Endothelial cell of umbilical vein (primary cell): ENCODE results near the gene HPCAL4. TPM values are rescaled to one million over a fixed set of nuclear protein-coding genes. Genes with fewer than 3 reads are reported as not detected.
A peak's percentile ranks its signal among the peaks of the same experiment; 100 is the strongest.

Experiments
- BruUV-seq: library from RNA; stranded (reverse); fragments of 400-500 nt; replicated peaks from 2 replicates; lab custom pipeline; 2021; lab: Mats Ljungman, UMichigan
- CTCF ChIA-PET: fragments of 300-600, 350-600 bp; sonication (Branson Sonifier 250); formaldehyde crosslinking; loops from one replicate; lab custom pipeline; 2021; ENCODE audit warnings: antibody characterized with exemption, inconsistent platforms; lab: Charles Lee
- POLR2A ChIA-PET: fragments of 300-600, 350-600 bp; sonication (Branson Sonifier 250); formaldehyde crosslinking; loops from one replicate; lab custom pipeline; 2021; ENCODE audit warnings: antibody characterized with exemption, inconsistent platforms; lab: Charles Lee
- DNase-seq: peaks from one replicate; pipeline ENCODE4 v3.0.0-alpha.2; 2011; ENCODE audit warnings: low read depth, low spot score
- FAIRE-seq: peaks from 2 replicates; lab custom pipeline; 2011; peaks lifted over from hg19 to GRCh38; lab: Jason Lieb, UNC
- H2AFZ ChIP-seq: 2 replicates; pipeline ENCODE4 v1.6.0; 2012; ENCODE audit warnings: low read depth, low read length, control low read depth, inconsistent platforms
- H3K27ac ChIP-seq: 2 replicates; pipeline ENCODE4 v1.5.1; 2011; ENCODE audit warnings: low read depth, mild to moderate bottlenecking, control low read depth, low read length, moderate library complexity; ENCODE audit not compliant: insufficient read depth
- H3K27me3 ChIP-seq, 2 experiments: 2 replicates each; pipeline versions ENCODE4 v1.6.0 to v1.6.1; 2011; ENCODE audit warnings: low read length in 2 of 2, mixed read lengths in 1 of 2; ENCODE audit not compliant: control insufficient read depth in 2 of 2, insufficient read depth in 2 of 2
- H3K36me3 ChIP-seq, 2 experiments: 2 replicates in 1 of 2; 3 replicates in 1 of 2; pipeline ENCODE4 v1.5.1; 2011; ENCODE audit warnings: low read length in 2 of 2, mild to moderate bottlenecking in 1 of 2, moderate library complexity in 1 of 2; ENCODE audit not compliant: control insufficient read depth in 2 of 2, insufficient read depth in 2 of 2; ENCODE audit errors: extremely low read depth in 1 of 2
- H3K4me1 ChIP-seq: 3 replicates; pipeline ENCODE4 v1.5.1; 2011; ENCODE audit warnings: mild to moderate bottlenecking, low read length; ENCODE audit not compliant: control insufficient read depth, insufficient read depth; ENCODE audit errors: extremely low read depth
- H3K4me2 ChIP-seq: 2 replicates; pipeline ENCODE4 v1.6.1; 2011; ENCODE audit warnings: low read length, control low read depth, mixed read lengths; ENCODE audit not compliant: insufficient read depth
- H3K4me3 ChIP-seq, 3 experiments: fragments of 200-600 bp in 1 of 3; sonication (generic), shearing (Covaris generic) in 1 of 3; replicated peaks in 1 of 3; 2 replicates each; pipeline ENCODE4 v1.5.1; 2011 to 2016; ENCODE audit warnings: control low read depth in 3 of 3, low read length in 3 of 3, mild to moderate bottlenecking in 2 of 3, inconsistent platforms in 1 of 3, low read depth in 1 of 3, moderate library complexity in 1 of 3; ENCODE audit not compliant: insufficient read depth in 1 of 3
- H3K79me2 ChIP-seq: 2 replicates; pipeline ENCODE4 v1.6.0; 2012; ENCODE audit warnings: low read length, inconsistent platforms; ENCODE audit not compliant: control insufficient read depth, insufficient read depth
- H3K9ac ChIP-seq: replicated peaks from 2 replicates; pipeline ENCODE3; 2011; ENCODE audit warnings: low read length, control low read depth; ENCODE audit not compliant: insufficient read depth; ENCODE audit errors: extremely low read depth
- H3K9me1 ChIP-seq: replicated peaks from 3 replicates; pipeline ENCODE4 v1.6.0; 2011; ENCODE audit warnings: mild to moderate bottlenecking, low read length; ENCODE audit not compliant: control insufficient read depth, insufficient read depth; ENCODE audit errors: extremely low read depth
- H3K9me3 ChIP-seq: replicated peaks from 2 replicates; pipeline ENCODE4 v1.5.1; 2012; ENCODE audit warnings: low read length, inconsistent platforms; ENCODE audit not compliant: control insufficient read depth, insufficient read depth
- H4K20me1 ChIP-seq: replicated peaks from 2 replicates; pipeline ENCODE3; 2011; ENCODE audit warnings: mild to moderate bottlenecking, low read length; ENCODE audit not compliant: control insufficient read depth, insufficient read depth; ENCODE audit errors: extremely low read depth
- EZH2 ChIP-seq: IDR thresholded peaks from 2 replicates; pipeline ENCODE4 v1.6.1; 2012; ENCODE audit warnings: borderline replicate concordance, low read depth, mild to moderate bottlenecking, moderate library complexity, low read length, inconsistent platforms; ENCODE audit not compliant: severe bottlenecking
- FOS ChIP-seq: IDR thresholded peaks from 2 replicates; pipeline ENCODE4 v1.6.1; 2011; ENCODE audit warnings: mild to moderate bottlenecking, low read length, moderate library complexity, borderline replicate concordance; ENCODE audit not compliant: insufficient read depth
- GATA2 ChIP-seq: IDR thresholded peaks from 2 replicates; pipeline ENCODE4 v1.7.0; 2011; ENCODE audit warnings: low read depth, mild to moderate bottlenecking, moderate library complexity, mixed read lengths, low read length; ENCODE audit not compliant: insufficient read length, insufficient read depth
- JUN ChIP-seq: IDR thresholded peaks from 2 replicates; pipeline ENCODE4 v1.6.1; 2011; ENCODE audit warnings: borderline replicate concordance, low read depth; ENCODE audit not compliant: insufficient read length, insufficient read depth
- POLR2A ChIP-seq: IDR thresholded peaks from 2 replicates; pipeline ENCODE4 v1.6.1; 2012; ENCODE audit warnings: low read depth, mild to moderate bottlenecking, control low read depth, low read length
- dilution Hi-C: fragments of 300-500 bp; cut with MboI; formaldehyde crosslinking; loops from one replicate; pipeline ENCODE4 v1.15.0; 2019; ENCODE audit warnings: low sequenced_read_pairs; ENCODE audit not compliant: extremely low pct_ligation_motif_present
- intact Hi-C: fragments of 100-400 bp; cut with micrococcal nuclease; formaldehyde crosslinking; loops from one replicate; pipeline ENCODE4 v1.10.0; 2022
- polyA plus RNA-seq, 4 experiments: library from polyadenylated mRNA; depleted of rRNA in 3 of 4; stranded (reverse) in 3 of 4; unstranded in 1 of 4; fragments of >200 nt; gene quantifications; 2 replicates each; pipeline versions ENCODE4 v1.2.1 to v1.2.3, GENCODE V29; 2011 to 2012; ENCODE audit warnings: missing spikeins in 1 of 4
- total RNA-seq: library from RNA; stranded (reverse); gene quantifications from 2 replicates; pipeline ENCODE4 v1.2.3, GENCODE V29; 2021
- TF ChIP-seq, protein P1 (sequence below), 2 donors: IDR thresholded peaks; 1 replicate in 1 of 2; 2 replicates in 1 of 2; pipeline ENCODE4 v1.5.1; 2011; ENCODE audit warnings: low read length in 2 of 2, mild to moderate bottlenecking in 2 of 2, moderate library complexity in 2 of 2, control low read depth in 1 of 2, inconsistent platforms in 1 of 2, low read depth in 1 of 2; ENCODE audit not compliant: insufficient read depth in 1 of 2; ENCODE audit errors: extremely low read depth in 1 of 2

HPCAL4 gene
- total and polyA plus RNA-seq, 2 donors (not counting 3 experiments of a cell fraction or from before 2014, with no cell fraction given), result not detected

- no peak overlapping the region for H3K4me3 ChIP-seq
- no peaks in the 10 kb centered on the region for H3K9me3 ChIP-seq
- DNase-seq (peak; percentile 73), FAIRE-seq (peak; percentile 74)
- dilution Hi-C loops, result no loop called here
- BruUV-seq, result no TSS peak
- H3K79me2 ChIP-seq, result no peaks in the 10 kb centered on the region
- CTCF ChIA-PET, result interaction anchor here (0.6 to 9.7 kb wide), 22 partner anchors 10 to 555 kb away, joined by 3 to 440 read pairs (median 4); partner anchors contain the start of genes NT5C1A and PPIE
- POLR2A ChIA-PET, result no interaction called here
- intact Hi-C loops, result loop anchor here (1.0 to 5.0 kb wide), 2 partner anchors 47 to 69 kb away; no protein-coding TSS in a partner anchor
- no peaks in the 10 kb centered on the region for H3K4me1 ChIP-seq
- TF ChIP-seq POLR2A (no peak), JUN (no peak), GATA2 (no peak), FOS (no peak), EZH2 (no peak)
- TF ChIP-seq, protein P1, sequence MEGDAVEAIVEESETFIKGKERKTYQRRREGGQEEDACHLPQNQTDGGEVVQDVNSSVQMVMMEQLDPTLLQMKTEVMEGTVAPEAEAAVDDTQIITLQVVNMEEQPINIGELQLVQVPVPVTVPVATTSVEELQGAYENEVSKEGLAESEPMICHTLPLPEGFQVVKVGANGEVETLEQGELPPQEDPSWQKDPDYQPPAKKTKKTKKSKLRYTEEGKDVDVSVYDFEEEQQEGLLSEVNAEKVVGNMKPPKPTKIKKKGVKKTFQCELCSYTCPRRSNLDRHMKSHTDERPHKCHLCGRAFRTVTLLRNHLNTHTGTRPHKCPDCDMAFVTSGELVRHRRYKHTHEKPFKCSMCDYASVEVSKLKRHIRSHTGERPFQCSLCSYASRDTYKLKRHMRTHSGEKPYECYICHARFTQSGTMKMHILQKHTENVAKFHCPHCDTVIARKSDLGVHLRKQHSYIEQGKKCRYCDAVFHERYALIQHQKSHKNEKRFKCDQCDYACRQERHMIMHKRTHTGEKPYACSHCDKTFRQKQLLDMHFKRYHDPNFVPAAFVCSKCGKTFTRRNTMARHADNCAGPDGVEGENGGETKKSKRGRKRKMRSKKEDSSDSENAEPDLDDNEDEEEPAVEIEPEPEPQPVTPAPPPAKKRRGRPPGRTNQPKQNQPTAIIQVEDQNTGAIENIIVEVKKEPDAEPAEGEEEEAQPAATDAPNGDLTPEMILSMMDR (IDR thresholded peaks at IDR 0.05; ENCODE audit: extremely low read depth in 1 of 2, insufficient read depth in 1 of 2, low read depth in 1 of 2, low read length in 2 of 2), result peak; percentile 85 to 90
- H2AFZ ChIP-seq, result no peak overlapping the region
- no peaks in the 10 kb centered on the region for H3K36me3 ChIP-seq
- no peaks in the 10 kb centered on the region for H4K20me1 ChIP-seq
- no peak overlapping the region for H3K4me2 ChIP-seq
- no peak overlapping the region for H3K9ac ChIP-seq
- H3K27ac ChIP-seq, result no peak overlapping the region
- H3K9me1 ChIP-seq, result no peaks in the 10 kb centered on the region
- H3K27me3 ChIP-seq, result peaks cover 9 to 10% of the 10 kb centered on the region in 2 experiments
Observed at GRCh38 chr1:39653546-39654031, 37.6 kb downstream of the HPCAL4 start.
